GM23338 (cell line): Measurements from ENCODE around the gene KCNK3. TPM values are rescaled to one million over a fixed set of nuclear protein-coding genes. Genes with fewer than 3 reads are reported as not detected.

Experiments
- ATAC-seq: fragments of 200-7000 bp; cut with Tn5 transposase; 3 replicates; pipeline ENCODE4 v1.9.1; 2020
- DNase-seq: peaks from one replicate; pipeline ENCODE4 v3.0.0-alpha.2; 2015; ENCODE audit warnings: low spot score
- H2AFZ ChIP-seq: fragments of 200-600 bp; sonication (generic); 2 replicates; pipeline ENCODE4 v1.8.0; 2016; ENCODE audit warnings: antibody characterized with exemption, mild to moderate bottlenecking, moderate library complexity
- H3F3A ChIP-seq: fragments of 200-600 bp; sonication (generic); replicated peaks from 2 replicates; pipeline ENCODE4 v1.8.0; 2017; ENCODE audit warnings: antibody characterized with exemption, mixed run types, low read depth
- H3K27ac ChIP-seq: fragments of 200-600 bp; sonication (generic); 2 replicates; pipeline ENCODE4 v1.6.1; 2016; ENCODE audit warnings: low read depth
- H3K27me3 ChIP-seq: fragments of 200-600 bp; sonication (generic); 2 replicates; pipeline ENCODE4 v1.8.0; 2016; ENCODE audit warnings: mild to moderate bottlenecking, mixed run types, moderate library complexity; ENCODE audit not compliant: insufficient read depth
- H3K36me3 ChIP-seq: fragments of 200-600 bp; sonication (generic); 2 replicates; pipeline ENCODE4 v1.8.0; 2016; ENCODE audit warnings: mild to moderate bottlenecking; ENCODE audit not compliant: insufficient read depth
- H3K4me1 ChIP-seq: fragments of 200-600 bp; sonication (generic); 2 replicates; pipeline ENCODE4 v1.8.0; 2016; ENCODE audit warnings: mild to moderate bottlenecking, moderate library complexity; ENCODE audit not compliant: insufficient read depth
- H3K4me2 ChIP-seq: fragments of 200-600 bp; sonication (generic); 2 replicates; pipeline ENCODE4 v1.7.1; 2017; ENCODE audit warnings: mixed run types
- H3K4me3 ChIP-seq: fragments of 200-600 bp; sonication (generic); 2 replicates; pipeline ENCODE4 v1.6.1; 2016; ENCODE audit warnings: mixed run types
- H3K79me2 ChIP-seq: fragments of 200-600 bp; sonication (generic); replicated peaks from 2 replicates; pipeline ENCODE4 v1.8.0; 2017; ENCODE audit warnings: mild to moderate bottlenecking; ENCODE audit not compliant: insufficient read depth
- H3K9me2 ChIP-seq: fragments of 200-600 bp; sonication (generic); 2 replicates; pipeline ENCODE4 v1.8.0; 2017; ENCODE audit not compliant: insufficient read depth
- H4K20me1 ChIP-seq: fragments of 200-600 bp; sonication (generic); replicated peaks from 2 replicates; pipeline ENCODE4 v1.8.0; 2017; ENCODE audit warnings: mild to moderate bottlenecking; ENCODE audit not compliant: insufficient read depth
- H3K27ac Mint-ChIP-seq: 2 replicates; pipeline ENCODE4 v1.8.0; 2020; ENCODE audit warnings: inconsistent platforms, mild to moderate bottlenecking, moderate library complexity, mixed read lengths
- H3K27me3 Mint-ChIP-seq: 3 replicates; pipeline ENCODE4 v1.8.0; 2022; ENCODE audit warnings: low read depth, mild to moderate bottlenecking, moderate library complexity, mixed read lengths, inconsistent platforms; ENCODE audit not compliant: insufficient read depth, poor library complexity
- H3K36me3 Mint-ChIP-seq: 3 replicates; pipeline ENCODE4 v1.8.0; 2021; ENCODE audit warnings: low read depth, mild to moderate bottlenecking, inconsistent platforms, moderate library complexity, mixed read lengths
- H3K4me1 Mint-ChIP-seq: 3 replicates; pipeline ENCODE4 v1.8.0; 2020; ENCODE audit warnings: mild to moderate bottlenecking, inconsistent platforms, mixed read lengths
- H3K4me3 Mint-ChIP-seq: 3 replicates; pipeline ENCODE4 v1.8.0; 2021; ENCODE audit warnings: moderate library complexity, mild to moderate bottlenecking, inconsistent platforms, mixed read lengths
- H3K9me3 Mint-ChIP-seq: 3 replicates; pipeline ENCODE4 v1.8.0; 2020; ENCODE audit warnings: moderate library complexity, mild to moderate bottlenecking, inconsistent platforms, mixed read lengths
- CREB1 ChIP-seq: fragments of 250-450 bp; sonication (Bioruptor Pico); IDR thresholded peaks from 2 replicates; pipeline ENCODE4 v1.5.0; 2020; ENCODE audit warnings: low read depth, mild to moderate bottlenecking, moderate library complexity
- ETS1 ChIP-seq: IDR thresholded peaks from 2 replicates; pipeline ENCODE4 v1.6.1; 2016; ENCODE audit warnings: antibody characterized with exemption
- EZH2 ChIP-seq: fragments of 200-600 bp; sonication (generic); IDR thresholded peaks from one replicate; pipeline ENCODE4 v1.8.0; 2017; ENCODE audit warnings: antibody characterized with exemption, mild to moderate bottlenecking, low read depth; ENCODE audit not compliant: unreplicated experiment
- EZH2phosphoT487 ChIP-seq: fragments of 200-600 bp; sonication (generic); IDR thresholded peaks from one replicate; pipeline ENCODE4 v1.8.1; 2018; ENCODE audit warnings: antibody characterized with exemption; ENCODE audit not compliant: unreplicated experiment
- JUNB ChIP-seq: IDR thresholded peaks from one replicate; pipeline ENCODE4 v1.6.1; 2016; ENCODE audit warnings: antibody characterized with exemption; ENCODE audit not compliant: unreplicated experiment
- NANOG ChIP-seq: IDR thresholded peaks from 2 replicates; pipeline ENCODE4 v1.6.1; 2016; ENCODE audit warnings: antibody characterized with exemption, borderline replicate concordance
- POLR2AphosphoS5 ChIP-seq: IDR thresholded peaks from 2 replicates; pipeline ENCODE4 v1.6.1; 2016; ENCODE audit warnings: antibody characterized with exemption, low read depth
- STAT1 ChIP-seq: IDR thresholded peaks from one replicate; pipeline ENCODE4 v1.6.1; 2016; ENCODE audit warnings: antibody characterized with exemption; ENCODE audit not compliant: unreplicated experiment
- ZNF114 ChIP-seq: fragments of 250-450 bp; sonication (Bioruptor Pico); IDR thresholded peaks from 2 replicates; pipeline ENCODE4 v1.5.0; 2020; ENCODE audit warnings: mild to moderate bottlenecking, moderate library complexity
- ZNF331 ChIP-seq: fragments of 250-450 bp; sonication (Bioruptor Pico); IDR thresholded peaks from 2 replicates; pipeline ENCODE4 v1.5.0; 2020; ENCODE audit warnings: low read depth, mild to moderate bottlenecking, moderate library complexity
- ZNF462 ChIP-seq: fragments of 250-450 bp; sonication (Bioruptor Pico); IDR thresholded peaks from 2 replicates; pipeline ENCODE4 v1.5.0; 2020; ENCODE audit warnings: mild to moderate bottlenecking, moderate library complexity
- polyA plus RNA-seq: library from polyadenylated mRNA; unstranded; fragments of >200 nt; fragmentation: Nextera tagmentation; extraction: Ambion mirVana; gene quantifications from 2 replicates; pipeline ENCODE4 v1.2.1, GENCODE V29; 2016
- total RNA-seq: library from RNA; depleted of rRNA; stranded (reverse); fragments of >200 nt; shearing (Covaris generic); gene quantifications from 2 replicates; pipeline ENCODE4 v1.2.3, GENCODE V29; 2014
- TF ChIP-seq, protein P1 (sequence below), 2 experiments: fragments of 200-600 bp in 1 of 2; sonication (generic) in 1 of 2; conservative IDR thresholded peaks; 2 replicates each; pipeline versions ENCODE4 v1.5.1 to v1.6.1; 2016 to 2017; ENCODE audit warnings: antibody characterized with exemption in 2 of 2, low read depth in 2 of 2, mild to moderate bottlenecking in 2 of 2, moderate library complexity in 1 of 2
- TF ChIP-seq, protein P2 (sequence below): IDR thresholded peaks from one replicate; pipeline ENCODE4 v1.6.1; 2018; ENCODE audit warnings: antibody characterized with exemption; ENCODE audit not compliant: unreplicated experiment

KCNK3 gene
- total and polyA plus RNA-seq, 2 experiments from 2014 or later: not detected

DNA sequence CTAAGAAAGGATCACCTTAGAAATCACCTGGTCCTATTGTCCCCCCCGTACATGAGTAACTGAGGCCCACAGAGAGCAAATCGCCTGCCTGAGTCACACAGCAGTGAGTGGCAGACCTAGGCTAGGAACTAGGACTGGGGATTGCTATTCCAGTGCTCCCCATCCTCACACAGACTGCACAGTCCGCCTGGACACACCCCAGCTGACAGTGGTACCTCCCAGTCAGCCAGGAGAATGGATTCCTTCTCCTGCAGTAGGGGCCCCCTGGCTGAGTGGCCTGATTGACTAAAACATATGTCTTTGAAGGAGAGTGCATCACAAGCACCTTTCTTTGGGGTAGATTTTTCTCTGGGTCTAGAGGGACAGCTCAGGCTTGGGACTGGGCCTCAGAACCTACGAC, 39.2 kb downstream of the KCNK3 start:
- H4K20me1 ChIP-seq: no peaks in the 10 kb centered on the region
- H3K27ac ChIP-seq: no peak overlapping the region
- H3K4me1 Mint-ChIP-seq: no peaks in the 10 kb centered on the region
- no peaks in the 10 kb centered on the region for H3K4me1 ChIP-seq
- no peak for DNase-seq
- no peak overlapping the region for H2AFZ ChIP-seq
- no peaks in the 10 kb centered on the region for H3F3A ChIP-seq
- H3K4me2 ChIP-seq: no peak overlapping the region
- no peaks in the 10 kb centered on the region for H3K36me3 Mint-ChIP-seq
- H3K79me2 ChIP-seq: no peaks in the 10 kb centered on the region
- no peaks in the 10 kb centered on the region for H3K27me3 ChIP-seq
- no peaks in the 10 kb centered on the region for H3K9me3 Mint-ChIP-seq
- H3K27ac Mint-ChIP-seq: no peak overlapping the region
- H3K27me3 Mint-ChIP-seq: peaks cover 8% of the 10 kb centered on the region
- H3K4me3 ChIP-seq: no peak overlapping the region
- no peak for TF ChIP-seq ETS1
- TF ChIP-seq STAT1: no peak
- TF ChIP-seq ZNF331: no peak
- TF ChIP-seq NANOG: no peak
- TF ChIP-seq, protein P1, sequence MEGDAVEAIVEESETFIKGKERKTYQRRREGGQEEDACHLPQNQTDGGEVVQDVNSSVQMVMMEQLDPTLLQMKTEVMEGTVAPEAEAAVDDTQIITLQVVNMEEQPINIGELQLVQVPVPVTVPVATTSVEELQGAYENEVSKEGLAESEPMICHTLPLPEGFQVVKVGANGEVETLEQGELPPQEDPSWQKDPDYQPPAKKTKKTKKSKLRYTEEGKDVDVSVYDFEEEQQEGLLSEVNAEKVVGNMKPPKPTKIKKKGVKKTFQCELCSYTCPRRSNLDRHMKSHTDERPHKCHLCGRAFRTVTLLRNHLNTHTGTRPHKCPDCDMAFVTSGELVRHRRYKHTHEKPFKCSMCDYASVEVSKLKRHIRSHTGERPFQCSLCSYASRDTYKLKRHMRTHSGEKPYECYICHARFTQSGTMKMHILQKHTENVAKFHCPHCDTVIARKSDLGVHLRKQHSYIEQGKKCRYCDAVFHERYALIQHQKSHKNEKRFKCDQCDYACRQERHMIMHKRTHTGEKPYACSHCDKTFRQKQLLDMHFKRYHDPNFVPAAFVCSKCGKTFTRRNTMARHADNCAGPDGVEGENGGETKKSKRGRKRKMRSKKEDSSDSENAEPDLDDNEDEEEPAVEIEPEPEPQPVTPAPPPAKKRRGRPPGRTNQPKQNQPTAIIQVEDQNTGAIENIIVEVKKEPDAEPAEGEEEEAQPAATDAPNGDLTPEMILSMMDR (conservative IDR thresholded peaks at IDR 0.05; ENCODE audit: low read depth in 2 of 2): no peak
- TF ChIP-seq CREB1: no peak
- TF ChIP-seq POLR2AphosphoS5: no peak
- no peak for TF ChIP-seq EZH2
- no peak for TF ChIP-seq EZH2phosphoT487
- no peak for TF ChIP-seq JUNB
- TF ChIP-seq ZNF114 (CRISPR knock-in tag): no peak
- TF ChIP-seq, protein P2, sequence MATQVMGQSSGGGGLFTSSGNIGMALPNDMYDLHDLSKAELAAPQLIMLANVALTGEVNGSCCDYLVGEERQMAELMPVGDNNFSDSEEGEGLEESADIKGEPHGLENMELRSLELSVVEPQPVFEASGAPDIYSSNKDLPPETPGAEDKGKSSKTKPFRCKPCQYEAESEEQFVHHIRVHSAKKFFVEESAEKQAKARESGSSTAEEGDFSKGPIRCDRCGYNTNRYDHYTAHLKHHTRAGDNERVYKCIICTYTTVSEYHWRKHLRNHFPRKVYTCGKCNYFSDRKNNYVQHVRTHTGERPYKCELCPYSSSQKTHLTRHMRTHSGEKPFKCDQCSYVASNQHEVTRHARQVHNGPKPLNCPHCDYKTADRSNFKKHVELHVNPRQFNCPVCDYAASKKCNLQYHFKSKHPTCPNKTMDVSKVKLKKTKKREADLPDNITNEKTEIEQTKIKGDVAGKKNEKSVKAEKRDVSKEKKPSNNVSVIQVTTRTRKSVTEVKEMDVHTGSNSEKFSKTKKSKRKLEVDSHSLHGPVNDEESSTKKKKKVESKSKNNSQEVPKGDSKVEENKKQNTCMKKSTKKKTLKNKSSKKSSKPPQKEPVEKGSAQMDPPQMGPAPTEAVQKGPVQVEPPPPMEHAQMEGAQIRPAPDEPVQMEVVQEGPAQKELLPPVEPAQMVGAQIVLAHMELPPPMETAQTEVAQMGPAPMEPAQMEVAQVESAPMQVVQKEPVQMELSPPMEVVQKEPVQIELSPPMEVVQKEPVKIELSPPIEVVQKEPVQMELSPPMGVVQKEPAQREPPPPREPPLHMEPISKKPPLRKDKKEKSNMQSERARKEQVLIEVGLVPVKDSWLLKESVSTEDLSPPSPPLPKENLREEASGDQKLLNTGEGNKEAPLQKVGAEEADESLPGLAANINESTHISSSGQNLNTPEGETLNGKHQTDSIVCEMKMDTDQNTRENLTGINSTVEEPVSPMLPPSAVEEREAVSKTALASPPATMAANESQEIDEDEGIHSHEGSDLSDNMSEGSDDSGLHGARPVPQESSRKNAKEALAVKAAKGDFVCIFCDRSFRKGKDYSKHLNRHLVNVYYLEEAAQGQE: no peak
- no peak for TF ChIP-seq ZNF462 (CRISPR knock-in tag)
- no peaks in the 10 kb centered on the region for H3K36me3 ChIP-seq
- no peaks in the 10 kb centered on the region for H3K9me2 ChIP-seq
- H3K4me3 Mint-ChIP-seq: no peak overlapping the region
- no peak for ATAC-seq
